K562 (cell line): ENCODE data around the gene PID1.

Source experiments
- ATF2 ChIP-seq: sonication (generic); formaldehyde crosslinking; IDR thresholded peaks from 2 replicates; pipeline ENCODE4 v1.8.1; 2022; ENCODE audit warnings: missing genetic modification reagents
- ZNF224 ChIP-seq: sonication (generic); formaldehyde crosslinking; IDR thresholded peaks from 2 replicates; pipeline ENCODE4 v1.8.0; 2022; ENCODE audit warnings: mild to moderate bottlenecking, missing genetic modification reagents
- ZNF696 ChIP-seq: fragments of 250-450 bp; sonication (Bioruptor Pico); conservative IDR thresholded peaks from 2 replicates; pipeline ENCODE4 v1.4.0; 2020; ENCODE audit warnings: mild to moderate bottlenecking, moderate library complexity

DNA sequence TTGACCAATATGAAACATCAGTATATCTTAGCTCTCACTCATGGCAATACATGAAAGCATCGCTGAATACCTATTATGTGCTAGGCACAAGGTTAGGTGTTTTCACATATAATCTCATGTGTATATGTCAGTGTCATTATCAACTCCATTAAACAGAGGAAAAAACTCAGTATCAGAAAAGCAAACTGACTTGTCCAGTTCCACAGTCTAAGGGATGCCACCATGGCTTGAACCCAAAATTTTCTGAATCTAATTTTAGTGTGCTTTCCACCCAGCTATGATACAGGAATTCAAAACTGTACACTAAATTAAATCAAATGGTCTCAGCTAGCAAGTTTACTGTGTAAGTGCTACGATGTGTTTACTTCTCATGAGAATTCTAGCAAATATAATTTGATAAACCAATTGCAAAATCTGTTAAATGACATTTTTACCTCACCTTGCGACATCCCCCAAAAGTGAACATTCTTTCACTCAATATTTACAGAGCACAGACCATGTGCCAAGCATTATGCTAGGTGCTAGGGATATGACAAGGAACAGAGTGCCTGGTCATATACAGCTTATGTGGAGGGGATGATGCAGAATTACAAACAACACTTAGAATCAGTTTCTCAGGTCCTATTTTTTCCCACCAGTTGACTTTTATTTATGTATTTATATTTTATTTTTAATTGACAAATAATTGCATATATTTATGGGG, 211.6 kb downstream of the PID1 start:
- TF ChIP-seq ZNF696 (CRISPR knock-in tag) (no peak), ATF2 (no peak), ZNF224 (CRISPR knock-in tag) (no peak)
